GDM1 (cell line): ENCODE measurements around the gene ZNF341.
"Not testable (repeated sequence)": the region's sequence is repeated elsewhere in the genome, so short reads cannot be mapped to it uniquely, and the experiment has no call there.

Experiments
- DNase-seq: peaks from one replicate; lab custom pipeline; 2025; lab: John Stamatoyannopoulos, UW

Gene ZNF341

DNA sequence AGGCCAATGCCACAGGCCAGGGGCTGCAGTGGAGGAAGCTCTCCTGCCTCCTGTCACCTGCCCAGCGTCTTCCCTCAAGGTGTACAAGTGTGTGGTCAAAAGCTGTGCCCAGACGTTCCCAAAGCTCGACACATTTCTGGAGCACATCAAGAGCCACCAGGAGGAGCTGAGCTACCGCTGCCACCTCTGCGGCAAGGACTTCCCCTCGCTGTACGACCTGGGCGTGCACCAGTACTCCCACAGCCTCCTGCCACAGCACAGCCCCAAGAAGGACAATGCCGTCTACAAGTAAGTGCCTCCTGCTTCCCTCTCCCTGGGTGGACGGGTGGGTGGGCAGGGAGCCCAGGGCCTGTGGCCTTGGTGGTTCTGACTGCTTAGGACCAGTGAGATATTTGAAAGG is 38.2 kb downstream of the ZNF341 start:
- no peak for DNase-seq

DNA sequence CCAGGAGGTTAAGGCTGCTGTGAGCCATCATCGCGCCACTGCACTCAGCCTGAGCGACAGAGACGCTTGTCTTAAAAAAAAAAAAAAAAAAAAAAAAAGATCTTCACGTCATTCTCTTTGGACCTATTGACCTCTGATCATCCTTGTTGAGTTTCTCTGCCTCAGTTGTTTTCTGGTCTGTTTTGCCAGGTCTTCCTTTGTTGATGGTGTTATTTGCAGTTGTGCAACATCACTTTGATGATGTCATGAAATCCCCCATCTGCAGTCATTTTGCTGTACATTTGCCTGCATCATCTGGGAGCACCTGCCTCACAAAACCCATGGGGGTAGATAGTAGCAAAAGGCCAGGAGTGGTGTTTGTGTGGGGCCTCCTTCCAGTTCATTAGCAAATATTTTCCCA is 40.1 kb downstream of the ZNF341 start:
- DNase-seq: no peak

DNA sequence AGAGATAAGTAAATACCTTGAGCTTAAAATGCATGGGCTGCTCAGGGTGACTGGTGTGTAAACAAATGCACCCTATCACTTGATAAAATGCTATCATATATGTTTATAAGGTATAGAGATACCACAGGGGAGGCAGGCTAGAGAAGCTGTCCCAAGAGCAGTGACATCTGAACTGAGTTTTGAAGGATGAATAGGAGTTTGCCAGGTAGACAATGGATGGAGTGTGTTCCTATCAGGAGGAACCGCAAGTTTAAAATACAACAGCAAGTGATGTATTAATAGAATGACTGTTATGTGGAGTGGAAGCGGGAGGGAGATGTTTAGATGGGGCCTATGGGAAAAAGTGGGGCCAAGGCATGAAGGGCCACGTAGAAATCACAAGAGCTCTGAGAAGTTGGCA is 40.6 kb downstream of the ZNF341 start:
- DNase-seq: no peak

DNA sequence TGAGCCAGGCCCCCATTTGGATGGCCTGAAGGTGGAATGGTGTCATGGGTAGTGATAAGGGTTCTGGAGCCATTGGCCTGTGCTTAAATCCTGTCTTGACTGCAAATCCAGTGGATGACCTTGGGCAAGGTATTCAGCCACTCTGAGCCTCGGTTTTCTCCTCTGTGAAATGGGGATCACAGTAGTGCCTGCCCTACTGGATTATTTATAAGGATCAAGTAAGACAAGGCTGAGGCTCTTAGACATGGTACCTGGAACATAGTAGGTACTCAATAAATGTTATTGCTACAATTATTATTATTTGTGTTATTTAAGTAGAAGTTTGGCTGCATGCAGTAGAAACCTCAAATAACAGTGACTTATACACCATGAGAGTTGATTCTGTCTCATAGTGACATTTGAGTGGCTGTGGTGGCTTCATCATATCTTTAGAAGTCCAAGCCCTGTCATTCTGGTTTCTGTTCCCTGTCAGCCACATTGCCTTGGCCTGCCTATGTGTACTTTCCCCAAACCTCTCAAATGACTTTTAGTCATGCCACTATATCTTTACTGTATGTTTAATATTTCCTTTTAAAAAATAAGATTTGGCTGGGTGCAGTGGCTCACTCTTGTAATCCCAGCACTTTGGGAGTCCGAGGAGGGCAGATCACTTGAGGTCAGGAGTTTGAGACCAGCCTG is 41.8 kb downstream of the ZNF341 start:
- no peak for DNase-seq

DNA sequence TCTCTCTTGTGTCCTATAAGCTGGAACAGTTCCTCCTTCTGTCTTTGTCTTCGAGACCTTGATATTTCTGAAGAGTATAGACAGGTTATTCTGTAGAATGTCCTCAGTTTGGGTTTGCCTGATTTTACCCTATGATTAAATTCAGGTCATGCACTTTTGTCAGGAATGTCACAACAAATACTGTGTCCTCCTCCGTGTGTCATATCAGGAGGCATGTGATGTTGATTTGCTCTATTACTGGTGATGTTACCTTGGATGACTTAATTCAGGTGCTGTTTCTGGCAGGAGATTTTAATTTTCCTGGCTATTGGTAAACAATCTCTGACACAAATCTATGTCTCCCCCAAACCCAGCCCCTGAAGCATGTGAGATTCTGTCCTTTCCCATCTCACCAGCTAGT is 46.0 kb downstream of the ZNF341 start:
- no peak for DNase-seq

DNA sequence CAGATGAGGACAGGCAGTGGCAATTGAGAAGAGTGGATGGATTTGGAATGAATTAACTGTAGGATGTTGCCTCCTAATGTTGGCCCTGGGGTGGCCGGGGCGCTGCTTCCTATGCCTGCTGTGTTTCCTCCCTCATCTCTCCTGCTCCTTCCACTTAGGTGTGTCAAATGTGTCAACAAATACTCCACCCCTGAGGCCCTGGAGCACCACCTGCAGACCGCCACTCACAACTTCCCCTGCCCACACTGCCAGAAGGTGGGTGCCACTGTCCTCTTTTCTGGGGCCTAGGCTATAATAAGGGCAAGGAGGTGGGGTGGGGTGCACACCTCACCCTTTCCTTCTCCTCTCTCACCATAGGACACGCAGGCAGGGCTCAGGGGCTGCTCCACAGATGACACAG is 49.3 kb downstream of the ZNF341 start:
- DNase-seq: no peak

DNA sequence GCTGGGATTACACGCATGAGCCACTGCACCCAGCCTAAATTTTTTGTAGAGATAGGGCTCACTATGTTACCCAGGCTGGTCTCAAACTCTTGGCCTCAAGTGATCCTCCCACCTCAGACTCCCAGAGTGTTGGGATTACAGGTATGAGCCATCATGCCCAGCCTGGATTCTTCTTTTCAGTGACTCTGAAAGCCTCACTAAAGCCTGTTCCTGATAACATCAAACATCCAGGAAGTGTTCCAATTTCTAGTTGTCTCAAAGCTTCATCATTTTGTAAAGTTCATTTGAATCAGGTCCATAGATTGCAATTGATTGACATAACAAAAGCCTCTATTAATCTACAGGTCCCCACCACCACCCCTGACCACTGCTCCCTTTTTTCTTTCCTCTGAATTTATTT is 50.1 kb downstream of the ZNF341 start:
- no peak for DNase-seq

DNA sequence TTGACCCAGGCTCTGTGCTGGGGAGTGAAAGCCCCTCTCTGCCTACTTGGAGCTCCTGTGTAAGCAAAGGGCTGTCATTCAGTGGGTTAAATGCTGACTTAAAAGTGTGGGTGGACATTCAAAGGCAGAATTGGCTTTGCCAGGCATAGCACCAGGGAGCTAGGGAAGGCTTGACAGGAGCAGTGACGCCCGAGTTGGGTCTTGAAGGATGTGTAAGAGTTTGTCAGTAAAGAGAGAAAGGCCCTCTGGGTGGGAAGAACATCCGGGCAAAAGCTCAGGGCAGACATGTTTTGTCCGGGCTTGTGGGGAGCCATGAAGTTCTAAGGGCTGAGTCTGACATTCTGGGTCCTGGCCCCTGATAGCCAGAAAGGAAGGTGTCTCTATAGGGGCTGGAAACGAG is 51.5 kb downstream of the ZNF341 start:
- DNase-seq: no peak

DNA sequence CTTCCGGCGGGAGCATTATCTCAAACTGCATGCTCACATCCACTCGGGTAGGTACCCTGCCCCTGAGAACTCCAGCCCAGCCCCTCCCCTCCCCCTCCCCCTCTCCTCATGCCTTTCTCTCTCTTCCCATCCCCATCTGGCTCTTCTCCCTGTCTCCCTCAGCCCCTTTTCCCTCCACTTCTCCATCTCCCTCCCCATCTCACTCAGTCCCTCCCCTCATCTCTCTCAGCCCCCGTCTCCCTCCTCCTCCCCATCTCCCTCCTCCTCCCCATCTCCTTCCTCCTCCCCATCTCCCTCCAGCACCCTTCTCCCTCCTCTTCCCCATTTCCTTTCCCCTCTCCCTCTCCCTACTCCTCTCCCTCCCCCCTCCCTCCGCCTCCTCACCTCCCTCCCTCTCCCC is 52.0 kb downstream of the ZNF341 start:
- DNase-seq: no peak

DNA sequence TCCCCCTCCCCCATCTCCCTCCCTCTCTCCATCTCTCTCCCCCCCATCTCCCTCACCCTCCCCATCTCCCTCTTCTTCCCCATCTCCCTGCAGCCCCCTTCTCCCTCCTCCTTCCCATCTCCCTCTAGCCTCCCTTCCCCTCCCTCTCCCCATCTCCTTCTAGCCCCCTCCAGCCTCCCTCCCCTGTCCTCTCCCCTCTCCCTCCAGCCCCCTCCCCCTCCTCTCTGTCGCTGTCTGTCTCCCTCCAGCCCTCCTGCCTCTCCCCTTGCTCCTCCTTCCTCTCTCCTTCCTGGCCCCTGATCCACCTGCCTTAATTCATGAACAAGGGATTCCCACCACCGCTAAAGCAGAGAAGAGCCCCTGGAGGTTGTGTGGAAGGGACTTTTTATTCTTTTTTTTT is 52.4 kb downstream of the ZNF341 start:
- DNase-seq: no peak

DNA sequence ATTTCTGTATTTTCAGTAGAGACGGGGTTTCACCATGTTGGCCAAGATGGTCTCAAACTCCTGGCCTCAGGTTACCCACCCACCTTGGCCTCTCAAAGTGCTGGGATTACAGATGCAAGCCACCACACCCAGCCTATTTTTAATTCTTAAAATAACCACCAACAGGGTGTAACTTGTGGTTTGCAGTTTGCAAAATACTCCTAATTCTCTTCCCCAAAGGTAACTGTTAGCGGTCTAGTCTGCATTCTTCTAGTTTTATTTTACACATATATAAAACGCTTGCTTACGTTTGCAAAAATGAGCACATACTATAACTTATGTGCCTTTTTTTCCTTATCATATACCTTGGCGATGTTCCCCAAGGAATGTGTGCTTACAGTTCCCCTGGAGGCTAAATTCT is 53.7 kb downstream of the ZNF341 start:
- no peak for DNase-seq

DNA sequence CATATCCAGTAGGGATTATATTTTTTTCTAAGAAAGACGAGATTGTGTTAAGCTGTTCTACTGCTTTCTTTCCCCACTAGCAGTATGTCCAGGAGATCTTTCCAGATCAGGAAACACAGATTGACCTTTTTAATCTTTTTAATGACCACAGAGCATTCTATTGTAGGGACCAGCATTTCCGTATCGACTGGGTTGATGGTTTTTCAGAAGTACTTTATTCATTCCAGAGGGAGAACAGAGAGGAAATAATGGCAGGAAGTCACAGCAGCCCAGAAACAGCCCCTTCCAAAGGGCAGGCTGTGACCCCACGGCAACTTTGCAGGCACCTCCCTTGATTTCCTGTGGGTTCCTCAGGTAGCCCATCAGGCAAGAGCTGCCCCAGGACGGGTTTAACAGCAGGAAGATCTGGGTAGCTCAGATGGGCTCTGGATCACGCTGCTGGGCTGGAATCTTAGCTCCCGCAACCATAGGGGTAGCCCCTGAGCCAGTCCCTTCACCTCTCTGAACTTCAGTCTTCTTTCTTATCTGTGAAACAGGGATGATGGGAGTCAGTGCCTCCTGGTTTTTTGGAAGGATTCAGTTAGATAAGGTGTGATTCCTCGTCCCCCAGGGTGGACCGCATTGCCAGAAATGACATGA is 55.6 kb downstream of the ZNF341 start:
- DNase-seq: no peak

DNA sequence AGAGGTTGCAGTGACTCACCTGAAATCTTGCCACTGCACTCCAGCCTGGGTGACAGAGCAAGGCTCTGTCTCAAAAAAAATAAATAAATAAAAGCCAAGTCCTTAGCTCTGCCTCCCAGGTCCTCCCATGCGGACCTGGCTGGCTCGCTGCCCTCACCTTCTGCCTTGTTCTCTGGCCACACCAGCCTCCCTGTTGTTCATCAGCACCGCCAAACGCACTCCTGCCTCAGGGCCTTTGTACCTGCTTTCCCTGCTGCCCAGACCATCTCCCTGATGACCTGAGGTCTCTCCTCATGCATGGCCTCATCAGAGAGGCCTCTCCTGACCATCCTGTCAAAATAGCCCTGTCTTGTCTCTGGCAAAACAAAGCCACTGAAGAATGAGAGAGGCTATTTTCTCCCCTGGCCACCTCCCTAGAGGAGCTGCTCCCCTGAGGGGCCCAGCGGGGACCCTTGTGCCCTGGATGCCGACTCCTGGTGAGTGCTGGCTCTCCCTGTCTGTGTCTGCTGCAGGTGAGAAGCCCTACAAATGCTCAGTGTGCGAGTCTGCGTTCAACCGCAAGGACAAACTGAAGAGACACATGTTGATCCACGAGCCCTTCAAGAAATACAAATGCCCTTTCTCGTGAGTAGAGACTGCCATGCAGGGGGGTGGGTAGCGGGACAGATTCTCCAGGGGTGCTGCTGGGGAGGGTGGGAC is 56.7 kb downstream of the ZNF341 start:
- no peak for DNase-seq

DNA sequence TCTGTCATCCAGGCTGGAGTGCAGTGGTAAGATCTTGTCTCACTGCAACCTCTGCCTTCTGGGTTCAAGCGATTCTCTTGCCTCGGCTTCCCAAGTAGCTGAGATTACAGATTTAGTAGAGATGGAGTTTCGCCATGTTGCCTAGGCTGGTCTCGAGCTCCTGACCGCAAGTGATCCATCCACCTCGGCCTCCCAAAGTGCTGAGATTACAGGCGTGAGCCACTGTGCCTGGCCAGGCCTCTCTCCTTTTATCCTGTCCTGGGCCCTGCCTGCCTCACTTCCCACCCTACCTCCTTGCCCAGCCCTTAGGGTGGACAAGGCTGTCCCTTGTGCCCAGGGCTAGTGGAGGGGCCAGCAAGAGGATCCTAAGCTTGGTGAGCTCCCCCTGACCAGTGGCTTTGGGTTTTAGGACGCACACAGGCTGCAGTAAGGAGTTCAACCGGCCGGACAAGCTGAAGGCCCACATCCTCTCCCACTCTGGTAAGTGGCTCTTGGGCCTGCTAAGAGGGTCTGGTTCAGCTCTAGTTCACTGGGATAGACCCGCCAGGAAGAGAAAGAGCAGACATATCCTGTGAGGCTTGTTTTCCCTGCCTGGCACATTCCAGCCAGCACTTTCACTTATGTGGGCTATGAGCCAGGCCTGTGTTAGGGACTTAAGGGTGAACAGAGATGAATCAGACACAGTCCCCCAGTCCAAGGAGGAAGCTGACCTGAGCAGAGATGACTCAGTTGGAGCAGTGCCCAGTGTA is 57.5 kb downstream of the ZNF341 start:
- no peak for DNase-seq

DNA sequence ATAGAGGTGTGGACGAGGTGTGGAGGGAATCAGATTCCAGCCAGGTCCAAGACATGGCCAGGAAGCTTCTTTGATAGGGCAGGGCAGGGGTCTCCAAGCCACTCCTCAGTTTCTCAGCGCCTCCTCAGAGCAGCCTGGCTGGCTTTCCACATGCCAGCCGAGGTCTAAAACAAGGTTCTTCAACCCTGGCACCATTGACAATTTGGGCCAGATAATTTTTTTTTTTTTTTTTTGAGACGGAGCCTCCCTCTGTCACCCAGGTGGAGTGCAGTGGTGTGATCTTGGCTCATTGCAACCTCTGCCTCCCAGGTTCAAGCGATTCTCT is 58.0 kb downstream of the ZNF341 start:
- DNase-seq: no peak

DNA sequence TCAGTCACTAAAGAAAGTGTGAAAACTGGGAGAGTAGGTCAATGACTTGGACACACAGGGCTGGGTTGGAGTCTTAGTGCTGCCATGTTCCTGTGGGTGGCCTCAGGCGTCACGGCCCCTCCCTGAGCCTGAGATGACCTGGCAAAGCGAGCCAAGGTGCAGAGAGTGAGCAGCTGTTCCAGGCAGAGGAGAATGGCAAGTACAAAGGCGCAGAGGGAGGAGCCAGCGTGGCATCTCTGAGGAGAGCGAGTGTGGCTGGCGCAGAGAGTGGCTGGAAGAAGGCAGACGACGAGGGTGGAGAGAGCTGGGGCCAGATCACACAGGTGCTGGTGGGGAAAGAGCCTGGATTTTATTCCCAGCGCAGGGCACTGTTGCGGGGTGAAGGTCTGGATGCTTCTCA is 58.8 kb downstream of the ZNF341 start:
- DNase-seq: no peak

DNA sequence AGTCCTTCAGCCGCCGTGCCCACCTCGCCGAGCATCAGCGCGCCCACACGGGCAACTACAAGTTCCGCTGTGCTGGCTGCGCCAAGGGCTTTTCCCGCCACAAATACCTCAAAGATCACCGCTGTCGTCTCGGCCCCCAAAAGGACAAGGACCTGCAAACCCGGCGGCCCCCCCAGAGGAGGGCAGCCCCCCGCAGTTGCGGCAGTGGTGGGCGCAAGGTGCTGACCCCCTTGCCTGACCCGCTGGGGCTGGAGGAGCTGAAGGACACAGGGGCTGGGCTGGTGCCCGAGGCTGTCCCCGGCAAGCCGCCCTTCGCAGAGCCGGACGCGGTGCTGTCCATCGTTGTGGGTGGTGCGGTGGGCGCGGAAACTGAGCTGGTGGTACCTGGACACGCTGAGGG is 59.2 kb downstream of the ZNF341 start:
- no peak for DNase-seq

DNA sequence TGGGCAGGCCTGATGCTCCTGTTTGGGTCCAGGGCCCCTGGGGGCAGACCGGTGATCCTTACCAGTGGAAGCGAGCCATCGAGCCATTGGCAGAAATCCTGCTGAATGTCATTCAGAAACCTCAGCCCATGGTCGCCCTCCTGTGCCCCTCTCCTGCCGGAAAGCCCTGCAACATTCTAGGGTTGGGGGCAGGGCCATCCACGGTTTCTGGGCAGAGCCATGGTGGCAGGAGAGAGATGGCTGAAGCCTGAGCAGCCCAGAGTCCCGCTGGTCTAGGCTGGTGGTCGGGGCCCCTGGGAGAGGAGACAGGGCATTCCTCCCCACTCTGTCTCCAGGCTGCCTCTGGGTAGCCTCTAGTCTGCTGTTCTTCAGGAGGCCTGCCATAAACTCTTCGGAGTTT is 59.7 kb downstream of the ZNF341 start:
- no peak for DNase-seq

DNA sequence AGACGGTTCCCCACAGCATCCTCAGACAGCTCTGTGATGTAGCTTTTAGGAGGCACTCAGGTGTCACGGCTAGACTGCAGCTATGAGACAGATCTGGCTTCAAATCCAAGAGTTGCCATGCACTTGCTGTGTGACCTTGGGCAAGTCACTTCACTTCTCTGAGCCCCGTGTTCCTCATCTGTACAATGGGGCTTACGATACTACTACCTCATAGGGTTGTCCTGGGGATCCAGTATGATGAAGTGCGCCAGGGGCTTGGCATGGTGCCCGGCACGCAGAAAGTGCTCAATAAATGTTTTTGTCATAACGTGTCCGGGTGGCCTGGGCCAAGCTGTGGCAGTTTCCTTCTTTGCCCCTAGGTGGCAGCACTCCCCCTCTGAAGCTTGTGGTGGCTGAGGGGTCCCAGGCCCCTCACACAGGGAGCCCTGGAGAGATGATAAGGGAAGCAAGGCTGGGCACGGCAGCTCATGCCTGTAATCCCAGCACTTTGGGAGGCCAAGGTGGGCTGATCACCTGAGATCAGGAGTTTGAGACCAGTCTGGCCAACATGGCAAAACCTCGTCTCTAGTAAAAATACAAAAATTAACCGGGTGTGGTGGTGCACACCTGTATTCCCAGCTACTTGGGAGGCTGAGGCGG is 60.3 kb downstream of the ZNF341 start:
- no peak for DNase-seq

DNA sequence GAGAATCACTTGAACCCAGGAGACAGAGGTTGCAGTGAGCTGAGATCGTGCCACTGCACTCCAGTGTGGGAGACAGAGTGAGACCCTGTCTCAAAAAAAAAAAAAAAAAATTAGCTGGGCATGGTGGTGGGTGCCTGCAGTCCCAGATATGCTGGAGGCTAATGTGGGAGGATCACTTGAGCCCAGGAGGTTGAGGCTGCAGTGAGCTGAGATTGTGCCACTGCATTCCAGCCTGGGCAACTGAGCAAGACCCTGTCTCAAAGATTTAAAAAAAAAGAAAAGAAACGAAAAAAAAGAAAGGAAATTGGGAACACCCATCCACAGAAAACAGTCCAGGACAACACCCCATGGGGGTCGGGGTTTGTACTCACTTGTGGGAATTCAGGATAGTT is 60.8 kb downstream of the ZNF341 start:
- not testable (repeated sequence) for DNase-seq

DNA sequence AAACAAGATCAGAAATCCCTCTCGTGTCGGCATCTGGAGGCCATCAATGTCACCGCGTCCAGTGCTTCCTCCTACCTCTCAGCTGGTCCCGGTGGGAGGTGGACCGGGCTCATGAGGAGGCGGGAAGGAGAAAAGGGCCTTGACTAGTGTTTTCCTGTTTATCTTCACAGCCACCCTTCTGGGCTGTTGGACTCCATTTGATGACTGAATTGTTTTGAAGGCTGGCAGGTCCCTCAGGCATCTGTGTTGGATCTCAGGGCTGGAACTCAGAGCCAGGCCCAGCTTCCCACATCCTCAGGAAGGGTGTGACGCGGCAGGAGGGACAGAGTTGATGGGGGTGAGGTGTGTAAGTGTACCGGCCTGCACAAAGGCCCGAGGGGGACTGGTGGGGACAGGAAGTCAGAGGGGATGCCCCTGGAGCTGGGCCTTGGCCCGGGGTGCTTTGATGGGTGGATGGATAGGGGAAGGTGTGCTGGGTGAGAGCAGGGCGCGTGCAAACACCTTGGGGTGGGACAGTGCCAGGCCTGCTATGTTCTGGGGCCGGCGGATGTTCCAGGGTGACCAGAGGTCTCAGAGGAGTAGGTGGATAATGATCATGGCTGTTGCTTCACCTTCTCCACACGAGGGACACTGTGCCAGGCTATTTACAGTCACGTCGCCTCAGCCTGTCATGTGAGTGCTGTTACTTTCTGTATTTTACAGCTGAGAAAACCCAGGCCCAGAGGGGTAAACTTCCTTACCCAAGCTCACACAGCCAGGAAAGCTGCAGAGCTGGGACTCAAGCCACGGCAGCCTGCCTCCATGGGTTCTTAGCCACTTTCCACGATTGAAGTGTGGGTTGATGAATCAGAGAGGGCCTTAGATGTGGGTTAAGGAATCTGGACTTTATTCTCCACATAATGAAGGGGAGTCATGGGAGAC is 61.5 kb downstream of the ZNF341 start:
- no peak for DNase-seq
